DOHH2 (cell line): Measurements from ENCODE around the gene UGT1A5.

Source experiments
- CTCF ChIP-seq: fragments of 200-600 bp; sonication (generic); IDR thresholded peaks from one replicate; pipeline ENCODE4 v1.5.1; 2014; ENCODE audit warnings: antibody characterized with exemption, mild to moderate bottlenecking, low read depth, low read length; ENCODE audit not compliant: poor library complexity, severe bottlenecking
- EZH2phosphoT487 ChIP-seq: fragments of 200-600 bp; sonication (generic); IDR thresholded peaks from 2 replicates; pipeline ENCODE4 v1.6.1; 2017; ENCODE audit warnings: borderline replicate concordance, mild to moderate bottlenecking, antibody characterized with exemption, low read length, moderate library complexity, mixed read lengths

GRCh38 chr2:233778030-233778429, 65.3 kb downstream of the UGT1A5 start, which contains the start of gene MROH2A:
- TF ChIP-seq CTCF (no peak), EZH2phosphoT487 (no peak)
